Mesothelial cell of epicardium (in vitro differentiated cells): Measurements from ENCODE around the gene CUTC. TPM values are rescaled to one million over a fixed set of nuclear protein-coding genes. Genes with fewer than 3 reads are reported as not detected.

ENCODE experiments used
- DNase-seq, 2 experiments: peaks; one replicate each; pipeline ENCODE4 v3.0.0; 2021; ENCODE audit warnings: low spot score in 2 of 2; ENCODE audit not compliant: unreplicated experiment in 2 of 2
- H3K27ac Mint-ChIP-seq: 2 replicates; pipeline ENCODE4 v1.8.0; 2021; ENCODE audit warnings: mixed read lengths
- H3K27me3 Mint-ChIP-seq: 2 replicates; pipeline ENCODE4 v1.8.0; 2021; ENCODE audit warnings: low read depth, mixed read lengths
- H3K36me3 Mint-ChIP-seq: 2 replicates; pipeline ENCODE4 v1.8.0; 2021; ENCODE audit warnings: mixed read lengths
- H3K4me1 Mint-ChIP-seq: 2 replicates; pipeline ENCODE4 v1.8.0; 2021; ENCODE audit warnings: mixed read lengths
- H3K4me3 Mint-ChIP-seq: 2 replicates; pipeline ENCODE4 v1.8.0; 2021; ENCODE audit warnings: mild to moderate bottlenecking, moderate library complexity, mixed read lengths
- H3K9me3 Mint-ChIP-seq: 2 replicates; pipeline ENCODE4 v1.8.0; 2021; ENCODE audit warnings: mixed read lengths
- total RNA-seq: library from RNA; stranded (reverse); gene quantifications from 3 replicates; pipeline ENCODE4 v1.2.1, GENCODE V29; 2021
- TF ChIP-seq, protein P1 (sequence below): fragments of 200-600 bp; sonication (generic); IDR thresholded peaks from one replicate; pipeline ENCODE4 v1.5.0; 2021; ENCODE audit warnings: antibody characterized with exemption; ENCODE audit not compliant: unreplicated experiment

Gene CUTC
- total RNA-seq, 1 donor from 2014 or later = 10.4 TPM

DNA sequence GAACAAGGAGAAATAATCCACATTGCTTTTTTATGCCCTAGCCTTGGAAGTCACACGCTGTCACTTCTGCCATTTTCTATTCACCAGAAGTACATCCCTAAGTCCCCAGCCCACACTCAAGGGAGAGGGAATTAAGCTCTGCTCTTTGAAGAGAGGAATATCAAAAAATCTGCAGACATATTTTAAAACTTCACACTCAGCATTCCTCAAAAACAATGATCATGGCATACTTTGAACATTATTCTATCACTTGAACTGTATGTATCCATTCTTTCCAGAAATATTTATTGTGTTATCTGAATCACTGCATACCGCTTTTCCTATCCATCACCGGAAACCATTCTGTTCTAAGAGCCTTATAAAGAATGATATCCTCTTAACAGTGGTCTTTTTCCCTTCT, 59.8 kb downstream of the CUTC start:
- Mint-ChIP-seq H3K4me3 (no peak overlapping the region), H3K27ac (no peak overlapping the region), H3K4me1 (no peaks in the 10 kb centered on the region), H3K9me3 (peaks cover 3% of the 10 kb centered on the region), H3K36me3 (peaks cover 2% of the 10 kb centered on the region), H3K27me3 (no peaks in the 10 kb centered on the region)
- TF ChIP-seq, protein P1, sequence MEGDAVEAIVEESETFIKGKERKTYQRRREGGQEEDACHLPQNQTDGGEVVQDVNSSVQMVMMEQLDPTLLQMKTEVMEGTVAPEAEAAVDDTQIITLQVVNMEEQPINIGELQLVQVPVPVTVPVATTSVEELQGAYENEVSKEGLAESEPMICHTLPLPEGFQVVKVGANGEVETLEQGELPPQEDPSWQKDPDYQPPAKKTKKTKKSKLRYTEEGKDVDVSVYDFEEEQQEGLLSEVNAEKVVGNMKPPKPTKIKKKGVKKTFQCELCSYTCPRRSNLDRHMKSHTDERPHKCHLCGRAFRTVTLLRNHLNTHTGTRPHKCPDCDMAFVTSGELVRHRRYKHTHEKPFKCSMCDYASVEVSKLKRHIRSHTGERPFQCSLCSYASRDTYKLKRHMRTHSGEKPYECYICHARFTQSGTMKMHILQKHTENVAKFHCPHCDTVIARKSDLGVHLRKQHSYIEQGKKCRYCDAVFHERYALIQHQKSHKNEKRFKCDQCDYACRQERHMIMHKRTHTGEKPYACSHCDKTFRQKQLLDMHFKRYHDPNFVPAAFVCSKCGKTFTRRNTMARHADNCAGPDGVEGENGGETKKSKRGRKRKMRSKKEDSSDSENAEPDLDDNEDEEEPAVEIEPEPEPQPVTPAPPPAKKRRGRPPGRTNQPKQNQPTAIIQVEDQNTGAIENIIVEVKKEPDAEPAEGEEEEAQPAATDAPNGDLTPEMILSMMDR = no peak
- DNase-seq = no peak

DNA sequence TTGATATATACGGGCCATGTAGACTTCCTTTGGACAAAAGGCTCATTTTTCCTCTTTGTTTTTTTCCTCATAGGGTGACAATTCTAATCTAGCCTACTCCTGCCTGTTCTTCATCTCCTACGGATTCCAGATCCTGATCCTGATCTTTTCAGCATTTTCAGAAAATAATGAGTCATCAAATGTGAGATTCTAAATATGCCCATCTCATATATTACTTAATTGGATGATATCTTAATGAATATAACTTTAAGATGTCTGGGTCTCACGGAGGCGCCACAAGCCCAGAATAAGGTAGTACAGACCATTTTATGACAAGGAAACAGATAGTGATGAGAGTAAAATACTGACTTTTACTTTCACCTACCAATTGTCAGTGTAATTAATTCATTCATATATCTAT, 61.8 kb downstream of the CUTC start:
- no peaks in the 10 kb centered on the region for H3K9me3 Mint-ChIP-seq
- H3K36me3 Mint-ChIP-seq = no peaks in the 10 kb centered on the region
- no peak overlapping the region for H3K27ac Mint-ChIP-seq
- no peak overlapping the region for H3K4me3 Mint-ChIP-seq
- TF ChIP-seq, protein P1 = no peak
- no peak for DNase-seq
- H3K4me1 Mint-ChIP-seq = no peaks in the 10 kb centered on the region
- no peaks in the 10 kb centered on the region for H3K27me3 Mint-ChIP-seq

DNA sequence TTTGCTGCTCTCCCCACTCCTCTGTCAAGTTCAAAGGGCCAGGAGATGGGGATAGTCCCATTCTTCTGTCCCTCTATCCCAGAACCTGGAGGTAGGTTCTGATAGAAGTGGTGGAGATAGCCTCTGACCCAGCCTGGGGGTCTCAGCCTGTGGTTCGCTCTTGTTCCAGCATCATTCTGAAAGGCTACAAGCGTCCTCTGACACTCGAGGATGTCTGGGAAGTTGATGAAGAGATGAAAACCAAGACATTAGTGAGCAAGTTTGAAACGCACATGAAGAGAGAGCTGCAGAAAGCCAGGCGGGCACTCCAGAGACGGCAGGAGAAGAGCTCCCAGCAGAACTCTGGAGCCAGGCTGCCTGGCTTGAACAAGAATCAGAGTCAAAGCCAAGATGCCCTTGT, 64.9 kb downstream of the CUTC start:
- DNase-seq = no peak
- Mint-ChIP-seq H3K4me1 (no peaks in the 10 kb centered on the region), H3K36me3 (no peaks in the 10 kb centered on the region), H3K9me3 (no peaks in the 10 kb centered on the region), H3K27ac (no peak overlapping the region), H3K4me3 (no peak overlapping the region), H3K27me3 (no peaks in the 10 kb centered on the region)
- TF ChIP-seq, protein P1 = no peak

DNA sequence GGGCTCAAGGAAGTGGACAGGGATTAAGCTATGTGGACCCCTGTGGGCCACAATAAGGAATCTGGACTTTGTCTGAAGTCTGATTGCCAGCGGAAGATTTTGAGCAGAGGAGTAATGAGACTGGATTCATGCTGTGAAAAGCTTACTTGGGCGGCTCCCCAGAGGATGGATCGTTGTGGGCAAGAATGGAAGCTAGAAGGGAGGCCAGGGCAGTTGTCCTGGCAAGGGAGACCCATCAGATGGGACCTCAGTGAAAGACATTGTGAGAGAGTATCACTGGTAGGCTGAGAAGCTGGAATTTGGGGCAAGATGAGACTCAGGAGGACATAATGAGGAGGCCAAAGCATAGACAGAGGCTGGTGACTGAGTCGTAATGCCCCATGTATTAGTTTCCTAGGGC, 66.0 kb downstream of the CUTC start:
- H3K27me3 Mint-ChIP-seq = no peaks in the 10 kb centered on the region
- TF ChIP-seq, protein P1 = no peak
- H3K9me3 Mint-ChIP-seq = no peaks in the 10 kb centered on the region
- no peak overlapping the region for H3K27ac Mint-ChIP-seq
- H3K4me1 Mint-ChIP-seq = no peaks in the 10 kb centered on the region
- no peaks in the 10 kb centered on the region for H3K36me3 Mint-ChIP-seq
- no peak for DNase-seq
- no peak overlapping the region for H3K4me3 Mint-ChIP-seq

DNA sequence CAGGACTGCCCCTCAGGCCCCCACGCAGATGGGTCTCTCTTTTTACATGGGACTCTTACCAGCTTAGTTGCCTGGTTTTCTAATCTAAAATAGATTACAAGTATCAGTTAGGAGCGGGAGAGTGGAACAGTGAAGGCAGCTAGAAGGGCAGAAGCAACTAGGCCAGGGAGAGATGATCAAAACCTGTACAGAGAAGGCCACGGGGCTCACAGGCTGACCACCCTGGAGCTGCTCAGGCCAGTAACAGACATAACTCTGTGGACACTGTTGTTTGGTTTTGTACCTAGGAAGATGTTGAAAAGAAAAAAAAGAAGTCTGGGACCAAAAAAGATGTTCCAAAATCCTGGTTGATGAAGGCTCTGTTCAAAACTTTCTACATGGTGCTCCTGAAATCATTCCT, 66.9 kb downstream of the CUTC start:
- Mint-ChIP-seq H3K36me3 (no peaks in the 10 kb centered on the region), H3K27me3 (peaks cover 3% of the 10 kb centered on the region), H3K4me3 (no peak overlapping the region), H3K27ac (no peak overlapping the region), H3K4me1 (no peaks in the 10 kb centered on the region), H3K9me3 (no peaks in the 10 kb centered on the region)
- TF ChIP-seq, protein P1 = no peak
- no peak for DNase-seq

DNA sequence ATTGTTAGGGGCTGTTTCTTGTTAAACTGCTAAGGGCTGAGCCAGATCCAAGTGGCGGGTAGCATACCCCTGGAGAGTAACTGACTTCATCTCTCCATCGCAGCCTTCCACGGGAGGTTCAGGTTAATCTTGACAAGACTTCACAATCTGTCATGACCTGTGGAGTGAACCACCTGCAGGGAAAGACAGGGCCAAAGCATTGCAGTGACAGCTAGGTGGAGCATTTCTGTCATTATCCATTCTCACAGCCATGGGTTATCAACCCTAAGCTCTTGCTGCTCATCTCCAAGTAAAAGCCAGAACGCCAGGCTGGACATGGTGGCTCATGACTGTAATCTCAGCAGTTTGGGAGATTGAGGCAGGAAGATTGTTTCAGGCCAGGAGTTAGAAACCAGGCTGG, 67.6 kb downstream of the CUTC start:
- Mint-ChIP-seq H3K36me3 (no peaks in the 10 kb centered on the region), H3K9me3 (no peaks in the 10 kb centered on the region), H3K4me3 (no peak overlapping the region), H3K27me3 (peaks cover 3% of the 10 kb centered on the region), H3K27ac (no peak overlapping the region), H3K4me1 (no peaks in the 10 kb centered on the region)
- no peak for DNase-seq
- TF ChIP-seq, protein P1 = no peak
